HepG2 (cell line): ENCODE measurements around the gene COX7B. TPM values are rescaled to one million over a fixed set of nuclear protein-coding genes. Genes with fewer than 3 reads are reported as not detected.

Source experiments
- CTCF ChIP-seq: sonication (generic); formaldehyde crosslinking; IDR thresholded peaks from 2 replicates; pipeline ENCODE4 v1.5.0; 2020; ENCODE audit warnings: mild to moderate bottlenecking, missing genetic modification reagents, moderate library complexity
- IRF2 ChIP-seq: IDR thresholded peaks from 2 replicates; pipeline ENCODE4 v1.6.1; 2018; ENCODE audit warnings: missing genetic modification reagents, missing compliant biosample characterization
- IRX3 ChIP-seq: sonication (generic); formaldehyde crosslinking; IDR thresholded peaks from 2 replicates; pipeline ENCODE4 v1.8.1; 2023; ENCODE audit warnings: mild to moderate bottlenecking, low read depth, missing genetic modification reagents, borderline replicate concordance
- KDM2A ChIP-seq: sonication (generic); formaldehyde crosslinking; IDR thresholded peaks from 2 replicates; pipeline ENCODE4 v1.4.0; 2020; ENCODE audit warnings: low read depth, missing genetic modification reagents, borderline replicate concordance
- MTF1 ChIP-seq: sonication (generic); formaldehyde crosslinking; IDR thresholded peaks from 2 replicates; pipeline ENCODE4 v1.5.0; 2020; ENCODE audit warnings: missing genetic modification reagents
- MXD4 ChIP-seq: IDR thresholded peaks from 2 replicates; pipeline ENCODE4 v1.6.1; 2016; ENCODE audit warnings: mild to moderate bottlenecking, missing biosample characterization, missing genetic modification reagents
- POGZ ChIP-seq: sonication (generic); formaldehyde crosslinking; IDR thresholded peaks from 2 replicates; pipeline ENCODE4 v1.4.0; 2020; ENCODE audit warnings: mild to moderate bottlenecking, missing genetic modification reagents
- ZKSCAN8 ChIP-seq: IDR thresholded peaks from 2 replicates; pipeline ENCODE4 v1.6.1; 2016; ENCODE audit warnings: borderline replicate concordance, missing genetic modification reagents, missing compliant biosample characterization
- ZMYM4 ChIP-seq: sonication (generic); formaldehyde crosslinking; IDR thresholded peaks from 2 replicates; pipeline ENCODE4 v1.8.1; 2023; ENCODE audit warnings: mild to moderate bottlenecking, missing genetic modification reagents
- ZNF460 ChIP-seq: sonication (generic); formaldehyde crosslinking; IDR thresholded peaks from 2 replicates; pipeline ENCODE4 v1.5.1; 2020; ENCODE audit warnings: missing genetic modification reagents, mild to moderate bottlenecking, borderline replicate concordance
- ZNF75D ChIP-seq: sonication (generic); formaldehyde crosslinking; IDR thresholded peaks from 2 replicates; pipeline ENCODE4 v1.8.1; 2023; ENCODE audit warnings: missing genetic modification reagents, mild to moderate bottlenecking, borderline replicate concordance
- ZSCAN30 ChIP-seq: sonication (generic); formaldehyde crosslinking; IDR thresholded peaks from 2 replicates; pipeline ENCODE4 v1.5.0; 2020; ENCODE audit warnings: mild to moderate bottlenecking, missing genetic modification reagents
- polyA plus RNA-seq, 8 experiments: library from polyadenylated mRNA; depleted of rRNA in 3 of 8; stranded (reverse) in 7 of 8; unstranded in 1 of 8; fragments of >200 nt; fragmentation: Illumina TruSeq in 4 of 8; extraction: Trizol in 4 of 8; gene quantifications; 2 replicates each; pipeline versions ENCODE4 v1.2.1 to v1.2.3, GENCODE V29; 2011 to 2016; ENCODE audit warnings: low read depth in 4 of 8, missing spikeins in 1 of 8, mixed read lengths in 1 of 8; ENCODE audit not compliant: insufficient read depth in 1 of 8
- total RNA-seq, 5 experiments: library from RNA; depleted of rRNA; stranded (reverse); fragments of >200 nt; fragmentation: Illumina TruSeq; extraction: Trizol; gene quantifications; 2 replicates each; pipeline ENCODE4 v1.2.3, GENCODE V29; 2016; ENCODE audit warnings: low read depth in 1 of 5
- TF ChIP-seq, protein P1 (sequence below): sonication (generic); formaldehyde crosslinking; IDR thresholded peaks from 2 replicates; pipeline ENCODE4 v1.5.0; 2020; ENCODE audit warnings: mild to moderate bottlenecking, missing genetic modification reagents, borderline replicate concordance
- TF ChIP-seq, protein P2 (sequence below): sonication (generic); formaldehyde crosslinking; IDR thresholded peaks from 2 replicates; pipeline ENCODE4 v1.5.1; 2020; ENCODE audit warnings: mild to moderate bottlenecking, missing genetic modification reagents, moderate library complexity
- TF ChIP-seq, protein P3 (sequence below): sonication (generic); formaldehyde crosslinking; IDR thresholded peaks from 2 replicates; pipeline ENCODE4 v1.8.0; 2022; ENCODE audit warnings: missing genetic modification reagents, mild to moderate bottlenecking, moderate library complexity, borderline replicate concordance

Gene COX7B
- total and polyA plus RNA-seq, 2 of the 13 experiments (the other 11 are each of a cell fraction or from before 2014, with no cell fraction given) = 375 to 635 TPM

DNA sequence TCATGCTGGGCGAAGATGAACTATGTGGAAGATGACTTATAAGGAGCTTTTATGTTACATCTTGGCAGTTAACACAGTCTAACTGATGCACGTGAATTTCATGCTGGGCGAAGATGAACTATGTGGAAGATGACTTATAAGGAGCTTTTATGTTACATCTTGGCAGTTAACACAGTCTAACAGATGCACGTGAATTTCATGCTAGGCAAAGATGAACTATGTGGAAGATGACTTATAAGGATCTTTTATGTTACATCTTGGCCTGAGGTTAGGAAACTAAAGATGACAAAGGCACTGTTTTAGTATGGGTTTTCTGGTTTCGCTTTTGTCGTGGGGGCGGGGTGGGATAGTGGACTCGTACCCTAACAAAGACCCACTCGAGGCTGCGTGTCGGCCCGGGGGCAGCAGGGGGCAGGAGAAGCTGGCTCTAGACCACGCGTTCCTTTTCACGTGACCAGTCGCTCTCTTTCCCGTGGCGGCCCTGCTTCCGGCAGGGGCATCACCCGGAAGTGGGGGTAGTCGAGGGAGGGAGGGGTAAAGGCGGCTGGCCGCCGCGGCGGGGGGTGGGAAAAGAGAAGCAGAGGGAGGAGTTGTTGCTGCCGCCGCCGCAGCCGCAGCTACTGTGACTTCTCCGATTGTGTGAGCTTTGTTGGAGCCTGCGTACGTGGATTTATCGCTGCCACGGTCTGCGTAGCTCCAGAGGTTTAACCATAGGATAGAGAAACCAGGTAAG, 11.0 kb downstream of the COX7B start, which contains the start of gene ATP7A (continued):
- TF ChIP-seq, protein P1, sequence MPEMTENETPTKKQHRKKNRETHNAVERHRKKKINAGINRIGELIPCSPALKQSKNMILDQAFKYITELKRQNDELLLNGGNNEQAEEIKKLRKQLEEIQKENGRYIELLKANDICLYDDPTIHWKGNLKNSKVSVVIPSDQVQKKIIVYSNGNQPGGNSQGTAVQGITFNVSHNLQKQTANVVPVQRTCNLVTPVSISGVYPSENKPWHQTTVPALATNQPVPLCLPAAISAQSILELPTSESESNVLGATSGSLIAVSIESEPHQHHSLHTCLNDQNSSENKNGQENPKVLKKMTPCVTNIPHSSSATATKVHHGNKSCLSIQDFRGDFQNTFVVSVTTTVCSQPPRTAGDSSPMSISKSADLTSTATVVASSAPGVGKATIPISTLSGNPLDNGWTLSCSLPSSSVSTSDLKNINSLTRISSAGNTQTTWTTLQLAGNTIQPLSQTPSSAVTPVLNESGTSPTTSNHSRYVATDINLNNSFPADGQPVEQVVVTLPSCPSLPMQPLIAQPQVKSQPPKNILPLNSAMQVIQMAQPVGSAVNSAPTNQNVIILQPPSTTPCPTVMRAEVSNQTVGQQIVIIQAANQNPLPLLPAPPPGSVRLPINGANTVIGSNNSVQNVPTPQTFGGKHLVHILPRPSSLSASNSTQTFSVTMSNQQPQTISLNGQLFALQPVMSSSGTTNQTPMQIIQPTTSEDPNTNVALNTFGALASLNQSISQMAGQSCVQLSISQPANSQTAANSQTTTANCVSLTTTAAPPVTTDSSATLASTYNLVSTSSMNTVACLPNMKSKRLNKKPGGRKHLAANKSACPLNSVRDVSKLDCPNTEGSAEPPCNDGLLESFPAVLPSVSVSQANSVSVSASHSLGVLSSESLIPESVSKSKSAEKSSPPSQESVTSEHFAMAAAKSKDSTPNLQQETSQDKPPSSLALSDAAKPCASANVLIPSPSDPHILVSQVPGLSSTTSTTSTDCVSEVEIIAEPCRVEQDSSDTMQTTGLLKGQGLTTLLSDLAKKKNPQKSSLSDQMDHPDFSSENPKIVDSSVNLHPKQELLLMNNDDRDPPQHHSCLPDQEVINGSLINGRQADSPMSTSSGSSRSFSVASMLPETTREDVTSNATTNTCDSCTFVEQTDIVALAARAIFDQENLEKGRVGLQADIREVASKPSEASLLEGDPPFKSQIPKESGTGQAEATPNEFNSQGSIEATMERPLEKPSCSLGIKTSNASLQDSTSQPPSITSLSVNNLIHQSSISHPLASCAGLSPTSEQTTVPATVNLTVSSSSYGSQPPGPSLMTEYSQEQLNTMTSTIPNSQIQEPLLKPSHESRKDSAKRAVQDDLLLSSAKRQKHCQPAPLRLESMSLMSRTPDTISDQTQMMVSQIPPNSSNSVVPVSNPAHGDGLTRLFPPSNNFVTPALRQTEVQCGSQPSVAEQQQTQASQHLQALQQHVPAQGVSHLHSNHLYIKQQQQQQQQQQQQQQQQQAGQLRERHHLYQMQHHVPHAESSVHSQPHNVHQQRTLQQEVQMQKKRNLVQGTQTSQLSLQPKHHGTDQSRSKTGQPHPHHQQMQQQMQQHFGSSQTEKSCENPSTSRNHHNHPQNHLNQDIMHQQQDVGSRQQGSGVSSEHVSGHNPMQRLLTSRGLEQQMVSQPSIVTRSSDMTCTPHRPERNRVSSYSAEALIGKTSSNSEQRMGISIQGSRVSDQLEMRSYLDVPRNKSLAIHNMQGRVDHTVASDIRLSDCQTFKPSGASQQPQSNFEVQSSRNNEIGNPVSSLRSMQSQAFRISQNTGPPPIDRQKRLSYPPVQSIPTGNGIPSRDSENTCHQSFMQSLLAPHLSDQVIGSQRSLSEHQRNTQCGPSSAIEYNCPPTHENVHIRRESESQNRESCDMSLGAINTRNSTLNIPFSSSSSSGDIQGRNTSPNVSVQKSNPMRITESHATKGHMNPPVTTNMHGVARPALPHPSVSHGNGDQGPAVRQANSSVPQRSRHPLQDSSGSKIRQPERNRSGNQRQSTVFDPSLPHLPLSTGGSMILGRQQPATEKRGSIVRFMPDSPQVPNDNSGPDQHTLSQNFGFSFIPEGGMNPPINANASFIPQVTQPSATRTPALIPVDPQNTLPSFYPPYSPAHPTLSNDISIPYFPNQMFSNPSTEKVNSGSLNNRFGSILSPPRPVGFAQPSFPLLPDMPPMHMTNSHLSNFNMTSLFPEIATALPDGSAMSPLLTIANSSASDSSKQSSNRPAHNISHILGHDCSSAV = no peak
- TF ChIP-seq CTCF (CRISPR knock-in tag) (peak; percentile 84), MXD4 (CRISPR knock-in tag) (0 out of 2 replicates have a peak, but pooled peaks have one; percentile 26), ZSCAN30 (CRISPR knock-in tag) (no peak), POGZ (peak; percentile 86), IRX3 (CRISPR knock-in tag) (no peak), ZMYM4 (CRISPR knock-in tag) (peak; percentile 90), ZNF460 (no peak), ZKSCAN8 (CRISPR knock-in tag) (no peak), ZNF75D (CRISPR knock-in tag) (no peak), KDM2A (CRISPR knock-in tag) (peak; percentile 57), MTF1 (CRISPR knock-in tag) (no peak), IRF2 (CRISPR knock-in tag) (peak; percentile 60; the same call in 1 of the 2 replicates)
- TF ChIP-seq, protein P2, sequence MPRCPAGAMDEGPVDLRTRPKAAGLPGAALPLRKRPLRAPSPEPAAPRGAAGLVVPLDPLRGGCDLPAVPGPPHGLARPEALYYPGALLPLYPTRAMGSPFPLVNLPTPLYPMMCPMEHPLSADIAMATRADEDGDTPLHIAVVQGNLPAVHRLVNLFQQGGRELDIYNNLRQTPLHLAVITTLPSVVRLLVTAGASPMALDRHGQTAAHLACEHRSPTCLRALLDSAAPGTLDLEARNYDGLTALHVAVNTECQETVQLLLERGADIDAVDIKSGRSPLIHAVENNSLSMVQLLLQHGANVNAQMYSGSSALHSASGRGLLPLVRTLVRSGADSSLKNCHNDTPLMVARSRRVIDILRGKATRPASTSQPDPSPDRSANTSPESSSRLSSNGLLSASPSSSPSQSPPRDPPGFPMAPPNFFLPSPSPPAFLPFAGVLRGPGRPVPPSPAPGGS (CRISPR knock-in tag) = no peak
- TF ChIP-seq, protein P3, sequence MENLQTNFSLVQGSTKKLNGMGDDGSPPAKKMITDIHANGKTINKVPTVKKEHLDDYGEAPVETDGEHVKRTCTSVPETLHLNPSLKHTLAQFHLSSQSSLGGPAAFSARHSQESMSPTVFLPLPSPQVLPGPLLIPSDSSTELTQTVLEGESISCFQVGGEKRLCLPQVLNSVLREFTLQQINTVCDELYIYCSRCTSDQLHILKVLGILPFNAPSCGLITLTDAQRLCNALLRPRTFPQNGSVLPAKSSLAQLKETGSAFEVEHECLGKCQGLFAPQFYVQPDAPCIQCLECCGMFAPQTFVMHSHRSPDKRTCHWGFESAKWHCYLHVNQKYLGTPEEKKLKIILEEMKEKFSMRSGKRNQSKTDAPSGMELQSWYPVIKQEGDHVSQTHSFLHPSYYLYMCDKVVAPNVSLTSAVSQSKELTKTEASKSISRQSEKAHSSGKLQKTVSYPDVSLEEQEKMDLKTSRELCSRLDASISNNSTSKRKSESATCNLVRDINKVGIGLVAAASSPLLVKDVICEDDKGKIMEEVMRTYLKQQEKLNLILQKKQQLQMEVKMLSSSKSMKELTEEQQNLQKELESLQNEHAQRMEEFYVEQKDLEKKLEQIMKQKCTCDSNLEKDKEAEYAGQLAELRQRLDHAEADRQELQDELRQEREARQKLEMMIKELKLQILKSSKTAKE (CRISPR knock-in tag) = peak; percentile 51; the same call in 1 of the 2 replicates
